ENCODE results near the gene NR2F6. TPM values are rescaled to one million over a fixed set of nuclear protein-coding genes. Genes with fewer than 3 reads are reported as not detected.
A peak's percentile ranks its signal among the peaks of the same experiment; 100 is the strongest.

NR2F6 gene
- total RNA-seq, 2 donors from 2014 or later: 129 to 195 TPM

- peak within 1 kb of the TSS; percentile 57 for H3K27ac ChIP-seq
- peak within 1 kb of the TSS; percentile 68 to 87 for H3K9ac ChIP-seq (ENCODE audit: low read depth in 2 of 2, low read length in 2 of 2)
- H3K36me3 ChIP-seq: no peaks in the 10 kb centered on the region
- peak; percentile 98 for DNase-seq
- no peaks in the 10 kb centered on the region for H3K9me3 ChIP-seq
- H3K4me3 ChIP-seq: peak within 1 kb of the TSS; percentile 67
- H3K27me3 ChIP-seq: no peaks in the 10 kb centered on the region
- H3K4me1 ChIP-seq: no peaks in the 10 kb centered on the region
- TF ChIP-seq, protein P1, sequence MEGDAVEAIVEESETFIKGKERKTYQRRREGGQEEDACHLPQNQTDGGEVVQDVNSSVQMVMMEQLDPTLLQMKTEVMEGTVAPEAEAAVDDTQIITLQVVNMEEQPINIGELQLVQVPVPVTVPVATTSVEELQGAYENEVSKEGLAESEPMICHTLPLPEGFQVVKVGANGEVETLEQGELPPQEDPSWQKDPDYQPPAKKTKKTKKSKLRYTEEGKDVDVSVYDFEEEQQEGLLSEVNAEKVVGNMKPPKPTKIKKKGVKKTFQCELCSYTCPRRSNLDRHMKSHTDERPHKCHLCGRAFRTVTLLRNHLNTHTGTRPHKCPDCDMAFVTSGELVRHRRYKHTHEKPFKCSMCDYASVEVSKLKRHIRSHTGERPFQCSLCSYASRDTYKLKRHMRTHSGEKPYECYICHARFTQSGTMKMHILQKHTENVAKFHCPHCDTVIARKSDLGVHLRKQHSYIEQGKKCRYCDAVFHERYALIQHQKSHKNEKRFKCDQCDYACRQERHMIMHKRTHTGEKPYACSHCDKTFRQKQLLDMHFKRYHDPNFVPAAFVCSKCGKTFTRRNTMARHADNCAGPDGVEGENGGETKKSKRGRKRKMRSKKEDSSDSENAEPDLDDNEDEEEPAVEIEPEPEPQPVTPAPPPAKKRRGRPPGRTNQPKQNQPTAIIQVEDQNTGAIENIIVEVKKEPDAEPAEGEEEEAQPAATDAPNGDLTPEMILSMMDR (IDR thresholded peaks at IDR 0.05): no peak
- intact Hi-C loops (cut with DNase I): no loop called here
Measured at GRCh38 chr19:17266975-17267788, 21.5 kb upstream of the NR2F6 start, which contains the start of gene BABAM1. Gene BABAM1 (plus strand): TSS chr19:17267443. CDS start chr19:17268807, 1,364 bp downstream.

DNA sequence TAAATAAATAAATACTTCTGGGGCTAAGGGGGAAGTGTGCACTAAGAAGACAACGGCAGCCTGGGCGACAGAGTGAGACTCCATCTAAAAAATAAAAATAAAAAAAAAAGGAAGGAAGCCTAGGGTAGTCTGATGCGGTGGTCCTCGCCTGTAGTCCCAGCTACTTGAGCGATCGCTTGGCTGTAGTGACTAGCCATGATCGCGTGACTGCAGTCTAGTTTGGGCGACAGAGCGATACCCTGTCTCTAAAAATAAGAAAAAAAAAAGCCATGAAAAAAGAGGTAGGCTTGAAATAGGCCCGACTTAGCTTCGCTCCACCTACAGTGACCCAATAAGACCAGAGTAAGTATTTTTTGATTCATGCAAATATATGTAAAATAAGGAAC lies 20.9 kb upstream of the NR2F6 start:
- no peak for DNase-seq
- Histone ChIP-seq H3K36me3 (no peaks in the 10 kb centered on the region), H3K4me1 (no peaks in the 10 kb centered on the region), H3K27me3 (no peaks in the 10 kb centered on the region), H3K27ac (peak overlapping the region; percentile 3), H3K9ac (ENCODE audit: low read depth in 2 of 2, low read length in 2 of 2) (no peak overlapping the region), H3K9me3 (no peaks in the 10 kb centered on the region), H3K4me3 (no peak overlapping the region)
- TF ChIP-seq, protein P1 (IDR thresholded peaks at IDR 0.05): no peak
- intact Hi-C loops (cut with DNase I): no loop called here

DNA sequence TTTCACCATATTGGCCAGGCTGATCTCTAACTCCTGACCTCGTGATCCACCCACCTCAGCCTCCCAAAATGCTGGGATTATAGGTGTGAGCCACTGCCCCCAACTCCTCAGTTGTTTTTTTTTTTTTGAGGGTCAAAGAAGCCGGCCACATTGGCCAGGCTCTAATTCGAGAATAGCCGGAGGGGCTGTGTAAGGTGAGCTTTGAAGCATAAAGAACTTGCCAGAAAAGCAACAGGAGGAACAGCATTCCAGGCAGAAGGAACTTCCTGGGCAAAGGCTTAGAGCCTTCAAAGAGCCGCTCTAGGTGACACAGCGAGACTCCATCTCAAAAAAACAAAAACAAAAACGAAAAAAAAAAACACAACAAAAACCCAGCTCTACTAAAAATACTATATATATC lies 20.3 kb upstream of the NR2F6 start:
- Histone ChIP-seq H3K4me1 (peaks cover 1% of the 10 kb centered on the region), H3K27ac (no peak overlapping the region), H3K9ac (ENCODE audit: low read depth in 2 of 2, low read length in 2 of 2) (no peak overlapping the region), H3K4me3 (no peak overlapping the region), H3K36me3 (no peaks in the 10 kb centered on the region), H3K9me3 (no peaks in the 10 kb centered on the region), H3K27me3 (no peaks in the 10 kb centered on the region)
- TF ChIP-seq, protein P1 (IDR thresholded peaks at IDR 0.05): no peak
- intact Hi-C loops (cut with DNase I): no loop called here
- no peak for DNase-seq

DNA sequence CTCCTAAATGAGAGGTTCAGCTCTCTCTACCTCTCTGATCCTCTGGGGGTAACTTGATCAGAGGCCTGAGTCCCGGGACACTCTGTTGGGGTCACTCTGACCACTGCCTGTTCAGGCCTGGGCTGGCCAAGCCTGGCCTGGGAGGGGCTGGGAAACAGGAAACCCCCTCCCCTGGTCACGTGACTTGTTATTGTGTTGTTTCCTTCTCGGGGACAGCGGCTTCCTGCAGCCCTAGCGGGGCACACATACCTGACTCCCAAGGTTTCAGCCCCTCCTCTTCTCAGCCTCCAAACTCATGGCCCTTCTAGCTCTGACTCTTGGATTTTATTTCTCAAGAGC lies 18.9 kb upstream of the NR2F6 start, which contains the start of gene USHBP1:
Gene USHBP1 (minus strand): TSS at position 105 of the 339 bp plus-strand sequence. CDS start 446 bp downstream, outside the sequence.
- intact Hi-C loops (cut with DNase I): no loop called here
- Histone ChIP-seq H3K9ac (ENCODE audit: low read depth in 2 of 2, low read length in 2 of 2) (peak within 1 kb of the TSS in 1 of 2 donors; percentile 26), H3K4me3 (no peak within 1 kb of the TSS), H3K27me3 (no peaks in the 10 kb centered on the region), H3K4me1 (peaks cover 3% of the 10 kb centered on the region), H3K36me3 (no peaks in the 10 kb centered on the region), H3K9me3 (no peaks in the 10 kb centered on the region), H3K27ac (no peak within 1 kb of the TSS)
- DNase-seq: no peak
- TF ChIP-seq, protein P1 (IDR thresholded peaks at IDR 0.05): no peak

DNA sequence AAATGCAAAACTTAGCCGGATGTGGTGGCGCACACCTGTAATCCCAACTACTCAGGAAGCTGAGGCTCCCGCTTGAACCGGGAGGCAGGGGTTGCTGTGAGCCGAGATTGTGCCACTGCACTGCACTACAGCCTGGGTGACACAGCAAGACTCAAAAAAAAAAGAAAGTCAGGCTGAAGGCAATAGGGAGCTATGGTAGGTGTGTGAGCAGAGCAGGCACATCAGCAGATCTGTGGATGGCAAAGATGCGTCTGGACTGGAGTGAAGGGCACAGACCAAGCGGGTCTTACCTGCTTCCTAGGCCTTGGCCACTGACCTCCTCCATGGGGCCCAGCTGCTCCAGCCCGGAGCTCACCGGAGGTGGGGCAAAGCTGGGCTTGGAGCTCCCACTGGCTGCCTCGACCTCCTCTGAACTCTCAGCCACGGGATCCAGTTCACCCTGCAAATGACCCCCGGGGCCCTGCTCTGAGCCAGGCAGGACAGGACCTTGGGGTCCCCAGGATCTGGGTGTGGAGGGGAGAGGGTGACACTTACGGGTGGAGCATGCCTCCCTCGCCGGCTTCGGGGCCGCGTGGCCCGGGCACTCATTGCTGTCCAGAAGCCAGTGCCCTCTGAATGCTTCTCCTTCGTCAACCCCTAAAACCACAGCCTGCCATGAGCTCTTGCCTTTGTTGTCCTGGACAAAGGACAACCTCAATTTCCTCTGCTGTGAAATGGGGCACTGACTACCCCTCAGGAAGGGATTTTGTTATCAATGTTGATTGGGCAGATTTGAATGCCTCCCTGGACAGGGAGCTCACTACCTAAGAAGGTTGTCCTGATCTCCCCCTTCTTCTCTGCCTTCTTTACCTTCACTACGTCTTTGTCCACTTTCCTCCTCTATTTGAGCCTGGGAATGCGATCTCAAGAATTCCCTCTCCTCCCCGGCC lies 18.3 kb upstream of the NR2F6 start:
- no peaks in the 10 kb centered on the region for H3K27me3 ChIP-seq
- DNase-seq: no peak
- no peaks in the 10 kb centered on the region for H3K36me3 ChIP-seq
- TF ChIP-seq, protein P1 (IDR thresholded peaks at IDR 0.05): no peak
- no peak overlapping the region for H3K4me3 ChIP-seq
- H3K27ac ChIP-seq: no peak overlapping the region
- peaks cover 3% of the 10 kb centered on the region for H3K4me1 ChIP-seq
- intact Hi-C loops (cut with DNase I): no loop called here
- H3K9ac ChIP-seq (ENCODE audit: low read depth in 2 of 2, low read length in 2 of 2): peak overlapping the region in 1 of 2 donors; percentile 26
- no peaks in the 10 kb centered on the region for H3K9me3 ChIP-seq
